Liver (tissue), 9 donors: ENCODE measurements around the gene ZFP36. TPM values are rescaled to one million over a fixed set of nuclear protein-coding genes. Genes with fewer than 3 reads are reported as not detected.

Experiments
- DNase-seq: peaks from one replicate; pipeline ENCODE4 v3.0.0-alpha.2; 2017; ENCODE audit warnings: low spot score
- H3K27ac ChIP-seq, 2 donors: one replicate each; pipeline ENCODE4 v1.7.0; 2013; ENCODE audit warnings: inconsistent platforms in 2 of 2, low read length in 2 of 2, control low read depth in 1 of 2, low read depth in 1 of 2, mild to moderate bottlenecking in 1 of 2
- H3K27me3 ChIP-seq, 4 donors: one replicate each; pipeline versions ENCODE4 v1.6.1 to v1.7.0; 2013; ENCODE audit warnings: low read length in 3 of 4, inconsistent platforms in 1 of 4, mild to moderate bottlenecking in 1 of 4, moderate library complexity in 1 of 4; ENCODE audit not compliant: control insufficient read depth in 4 of 4, insufficient read depth in 4 of 4
- H3K36me3 ChIP-seq, 4 donors: one replicate each; pipeline versions ENCODE4 v1.6.1 to v1.7.0; 2013; ENCODE audit warnings: low read length in 3 of 4, mild to moderate bottlenecking in 3 of 4, low read depth in 1 of 4, moderate library complexity in 1 of 4; ENCODE audit not compliant: control insufficient read depth in 4 of 4, insufficient read depth in 3 of 4
- H3K4me1 ChIP-seq, 4 donors: one replicate each; pipeline versions ENCODE4 v1.6.1 to v1.7.0; 2013; ENCODE audit warnings: low read length in 3 of 4, mild to moderate bottlenecking in 3 of 4, moderate library complexity in 1 of 4; ENCODE audit not compliant: control insufficient read depth in 4 of 4, insufficient read depth in 4 of 4
- H3K4me3 ChIP-seq, 3 donors: one replicate each; pipeline versions ENCODE4 v1.6.1 to v1.7.0; 2013; ENCODE audit warnings: low read length in 3 of 3, control low read depth in 1 of 3, low read depth in 1 of 3, mild to moderate bottlenecking in 1 of 3
- H3K9ac ChIP-seq, 2 donors: one replicate each; pipeline ENCODE4 v1.7.0; 2013; ENCODE audit warnings: low read length in 2 of 2, mild to moderate bottlenecking in 2 of 2, moderate library complexity in 2 of 2, control low read depth in 1 of 2, low read depth in 1 of 2
- H3K9me3 ChIP-seq, 4 donors: one replicate each; pipeline versions ENCODE4 v1.6.1 to v1.7.0; 2013; ENCODE audit warnings: low read length in 3 of 4; ENCODE audit not compliant: control insufficient read depth in 4 of 4
- ATF3 ChIP-seq: IDR thresholded peaks from 2 replicates; pipeline ENCODE4 v1.6.1; 2016; ENCODE audit warnings: antibody characterized with exemption
- CTCF ChIP-seq: fragments of 150-350 bp; IDR thresholded peaks from 2 replicates; pipeline ENCODE4 v1.5.1; 2017; ENCODE audit warnings: improper control_type of control experiment, low read depth, low read length; ENCODE audit not compliant: missing input control
- FOXA1 ChIP-seq: IDR thresholded peaks from 2 replicates; pipeline ENCODE4 v1.6.1; 2016; ENCODE audit warnings: antibody characterized with exemption
- FOXA2 ChIP-seq: IDR thresholded peaks from 2 replicates; pipeline ENCODE4 v1.6.1; 2016; ENCODE audit warnings: antibody characterized with exemption
- GABPA ChIP-seq, 2 donors: IDR thresholded peaks in 1 of 2; conservative IDR thresholded peaks in 1 of 2; 2 replicates each; pipeline ENCODE4 v1.6.1; 2016; ENCODE audit warnings: antibody characterized with exemption in 2 of 2, mild to moderate bottlenecking in 1 of 2, moderate library complexity in 1 of 2
- HNF4A ChIP-seq, 2 donors: conservative IDR thresholded peaks; 2 replicates each; pipeline ENCODE4 v1.6.1; 2016; ENCODE audit warnings: antibody characterized with exemption in 2 of 2, mild to moderate bottlenecking in 2 of 2
- HNF4G ChIP-seq: IDR thresholded peaks from 2 replicates; pipeline ENCODE4 v1.6.1; 2016; ENCODE audit warnings: antibody characterized with exemption
- JUND ChIP-seq, 2 donors: IDR thresholded peaks; 2 replicates each; pipeline ENCODE4 v1.6.1; 2016; ENCODE audit warnings: antibody characterized with exemption in 2 of 2
- MAX ChIP-seq: IDR thresholded peaks from 2 replicates; pipeline ENCODE4 v1.6.1; 2016; ENCODE audit warnings: antibody characterized with exemption
- NR2F2 ChIP-seq: IDR thresholded peaks from 2 replicates; pipeline ENCODE4 v1.6.1; 2016; ENCODE audit warnings: antibody characterized with exemption
- RAD21 ChIP-seq, 2 donors: IDR thresholded peaks; 2 replicates each; pipeline ENCODE4 v1.6.1; 2016; ENCODE audit warnings: antibody characterized with exemption in 2 of 2, mild to moderate bottlenecking in 2 of 2
- REST ChIP-seq: IDR thresholded peaks from 2 replicates; pipeline ENCODE4 v1.6.1; 2016; ENCODE audit warnings: antibody characterized with exemption, mild to moderate bottlenecking
- RXRA ChIP-seq, 2 donors: IDR thresholded peaks; 2 replicates each; pipeline ENCODE4 v1.6.1; 2017 to 2018; ENCODE audit warnings: antibody characterized with exemption in 2 of 2, mild to moderate bottlenecking in 1 of 2
- SP1 ChIP-seq: IDR thresholded peaks from 2 replicates; pipeline ENCODE4 v1.6.1; 2018; ENCODE audit warnings: antibody characterized with exemption, mild to moderate bottlenecking
- TAF1 ChIP-seq: conservative IDR thresholded peaks from 2 replicates; pipeline ENCODE4 v1.6.1; 2016; ENCODE audit warnings: antibody characterized with exemption, mild to moderate bottlenecking
- YY1 ChIP-seq: IDR thresholded peaks from 2 replicates; pipeline ENCODE4 v1.6.1; 2016; ENCODE audit warnings: antibody characterized with exemption, mild to moderate bottlenecking
- ZBTB33 ChIP-seq: IDR thresholded peaks from 2 replicates; pipeline ENCODE4 v1.6.1; 2016; ENCODE audit warnings: antibody characterized with exemption
- WGBS: extraction: QIAGEN DNeasy Blood & Tissue Kit; methylation state at CpG from one replicate; pipeline ENCODE4 v1.1.7; 2013; 5-methylcytosine and 5-hydroxymethylcytosine counted together
- polyA plus RNA-seq, 2 donors: library from polyadenylated mRNA; stranded (reverse) in 1 of 2; unstranded in 1 of 2; fragments of 200-250 nt in 1 of 2; fragments of >200 nt in 1 of 2; fragmentation: Nextera tagmentation in 1 of 2; extraction: Ambion mirVana in 1 of 2; gene quantifications; one replicate each; pipeline versions ENCODE4 v1.2.1 to v1.2.3, GENCODE V29; 2013 to 2015
- total RNA-seq, 2 donors: library from RNA; depleted of rRNA; stranded (reverse); fragments of >200 nt; gene quantifications; one replicate each; pipeline ENCODE4 v1.2.3, GENCODE V29; 2014
- donor health status: healthy.
- donor health status: healthy.
- donor health status: healthy.
- donor health status: healthy.
- donor health status: healthy.

The ZFP36 gene
- total and polyA plus RNA-seq, 4 donors: 3.6 to 91.9 (median 35.5) TPM

GRCh38 chr19:39379865-39380396 is 26.7 kb upstream of the ZFP36 start:
- 98% methylated on average over 14 of the region's 14 CpGs for WGBS
- TF ChIP-seq RXRA (IDR thresholded peaks at IDR 0.05) (no peak), ATF3 (no peak), FOXA2 (no peak), JUND (IDR thresholded peaks at IDR 0.05) (no peak), FOXA1 (no peak), NR2F2 (no peak), TAF1 (no peak), SP1 (no peak), YY1 (no peak), CTCF (no peak), HNF4G (no peak), RAD21 (IDR thresholded peaks at IDR 0.05) (no peak), ZBTB33 (no peak)
- no peak overlapping the region for H3K4me3 ChIP-seq

GRCh38 chr19:39380521-39381502 is 25.8 kb upstream of the ZFP36 start:
- WGBS: 96% methylated on average over 17 of the region's 17 CpGs
- Histone ChIP-seq H3K9me3 (no peaks in the 10 kb centered on the region), H3K4me3 (no peak overlapping the region), H3K9ac (no peak overlapping the region), H3K4me1 (peaks cover 11 to 30% (median 27%) of the 10 kb centered on the region in 4 donors), H3K36me3 (peaks cover 12 to 56% (median 32%) of the 10 kb centered on the region in 4 donors), H3K27ac (no peak overlapping the region), H3K27me3 (no peaks in the 10 kb centered on the region)
- DNase-seq: no peak
- TF ChIP-seq JUND (IDR thresholded peaks at IDR 0.05): no peak
- TF ChIP-seq GABPA (IDR thresholded peaks at IDR 0.05 in 1 of 2, conservative IDR thresholded peaks at IDR 0.05 in 1 of 2): no peak
- TF ChIP-seq HNF4G: no peak
- TF ChIP-seq ZBTB33: no peak
- TF ChIP-seq RAD21 (IDR thresholded peaks at IDR 0.05): no peak
- no peak for TF ChIP-seq YY1
- no peak for TF ChIP-seq HNF4A (conservative IDR thresholded peaks at IDR 0.05)
- TF ChIP-seq REST: no peak
- TF ChIP-seq MAX: no peak
- TF ChIP-seq FOXA2: no peak
- no peak for TF ChIP-seq ATF3
- no peak for TF ChIP-seq NR2F2
- no peak for TF ChIP-seq SP1
- TF ChIP-seq RXRA (IDR thresholded peaks at IDR 0.05): no peak

More at GRCh38 chr19:39379865-39380396, 26.7 kb upstream of the ZFP36 start:
- no peak for DNase-seq
- Histone ChIP-seq H3K27me3 (no peaks in the 10 kb centered on the region), H3K9me3 (no peaks in the 10 kb centered on the region), H3K4me1 (peaks cover 13 to 36% (median 33%) of the 10 kb centered on the region in 4 donors), H3K9ac (no peak overlapping the region), H3K27ac (no peak overlapping the region), H3K36me3 (peaks cover 14 to 54% (median 35%) of the 10 kb centered on the region in 4 donors)
